GM12892 (cell line): ENCODE results near the gene MICAL3.

ENCODE experiments used
- POLR2A ChIP-seq: IDR thresholded peaks from 2 replicates; pipeline ENCODE4 v1.6.1; 2011; ENCODE audit warnings: low read depth, low read length, control low read depth
- POLR2AphosphoS5 ChIP-seq: IDR thresholded peaks from 2 replicates; pipeline ENCODE4 v1.6.1; 2011; ENCODE audit warnings: low read depth, low read length, control low read depth

DNA sequence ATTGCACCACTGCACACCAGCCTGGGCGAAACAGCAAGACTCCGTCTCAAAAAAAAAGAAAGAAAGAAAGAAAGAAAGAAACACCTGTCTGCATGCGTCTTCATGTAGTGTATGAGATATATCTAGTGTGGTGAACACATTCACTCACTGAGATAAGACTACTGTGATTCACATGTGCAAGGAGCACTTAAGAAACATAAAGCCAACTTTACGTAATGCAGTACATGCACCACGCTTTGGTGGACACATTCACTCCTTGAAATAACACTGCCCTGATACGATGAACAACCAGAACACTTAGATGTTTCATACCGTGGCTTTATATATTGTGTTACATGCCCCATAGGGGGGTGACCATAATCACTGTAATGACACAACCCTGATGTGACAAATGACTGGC lies 96.0 kb downstream of the MICAL3 start:
- TF ChIP-seq POLR2A (no peak), POLR2AphosphoS5 (no peak)
